HG03442 (cell line): ENCODE measurements around the gene KCNN3.
"Not testable (repeated sequence)": the region's sequence is repeated elsewhere in the genome, so short reads cannot be mapped to it uniquely, and the experiment has no call there.

ENCODE experiments used
- ATAC-seq: cut with Tn5 transposase; IDR thresholded peaks from one replicate; pipeline ENCODE4 v1.9.1; 2021; ENCODE audit warnings: mild to moderate bottlenecking, moderate library complexity; ENCODE audit not compliant: unreplicated experiment

Gene KCNN3

GRCh38 chr1:154712166-154712810 lies 157.8 kb downstream of the KCNN3 start:
- no peak for ATAC-seq

- no peak for ATAC-seq
Observed at GRCh38 chr1:154711416-154711815, 158.7 kb downstream of the KCNN3 start.

- ATAC-seq: no peak
Observed at GRCh38 chr1:154710106-154710505, 160.0 kb downstream of the KCNN3 start.

GRCh38 chr1:154707901-154708463 lies 162.1 kb downstream of the KCNN3 start:
- ATAC-seq: no peak

- no peak for ATAC-seq
Observed at GRCh38 chr1:154706851-154707250, 163.2 kb downstream of the KCNN3 start.

- no peak for ATAC-seq
Observed at GRCh38 chr1:154705544-154705943, 164.5 kb downstream of the KCNN3 start.

- ATAC-seq: no peak
Observed at GRCh38 chr1:154703170-154703569, 166.9 kb downstream of the KCNN3 start.

GRCh38 chr1:154698320-154699096 lies 171.6 kb downstream of the KCNN3 start:
- no peak for ATAC-seq

GRCh38 chr1:154697710-154698109 lies 172.4 kb downstream of the KCNN3 start:
- ATAC-seq: no peak

- no peak for ATAC-seq
Observed at GRCh38 chr1:154696456-154696855, 173.6 kb downstream of the KCNN3 start.

- ATAC-seq: no peak
Observed at GRCh38 chr1:154695985-154696384, 174.1 kb downstream of the KCNN3 start.

GRCh38 chr1:154694995-154695394 lies 175.1 kb downstream of the KCNN3 start:
- no peak for ATAC-seq

- no peak for ATAC-seq
Observed at GRCh38 chr1:154689083-154689482, 181.0 kb downstream of the KCNN3 start.

GRCh38 chr1:154686507-154686906 lies 183.6 kb downstream of the KCNN3 start:
- no peak for ATAC-seq

GRCh38 chr1:154683820-154684219 lies 186.3 kb downstream of the KCNN3 start:
- ATAC-seq: no peak

- ATAC-seq: no peak
Observed at GRCh38 chr1:154682254-154682653, 187.8 kb downstream of the KCNN3 start.

GRCh38 chr1:154677844-154678243 lies 192.2 kb downstream of the KCNN3 start:
- ATAC-seq: not testable (repeated sequence)

GRCh38 chr1:154676847-154677246 lies 193.2 kb downstream of the KCNN3 start:
- ATAC-seq: not testable (repeated sequence)

- not testable (repeated sequence) for ATAC-seq
Observed at GRCh38 chr1:154674456-154674855, 195.6 kb downstream of the KCNN3 start.

- ATAC-seq: not testable (repeated sequence)
Observed at GRCh38 chr1:154672245-154672644, 197.8 kb downstream of the KCNN3 start.

- ATAC-seq: not testable (repeated sequence)
Observed at GRCh38 chr1:154671412-154671811, 198.7 kb downstream of the KCNN3 start.
